Esophagus squamous epithelium (tissue), 4 donors: ENCODE data around the gene ZNF716.

Experiments
- CTCF ChIP-seq, 6 experiments: fragments of 450-650 bp in 4 of 6; fragments of 200-600 bp in 2 of 6; sonication (generic) in 2 of 6; IDR thresholded peaks; one replicate each; pipeline ENCODE4 v1.5.1; 2016 to 2019; ENCODE audit warnings: antibody characterized with exemption in 6 of 6, mild to moderate bottlenecking in 4 of 6, moderate library complexity in 4 of 6
- POLR2A ChIP-seq, 4 donors: fragments of 450-650 bp; IDR thresholded peaks; one replicate each; pipeline ENCODE4 v1.6.1; 2017; ENCODE audit warnings: antibody characterized with exemption in 4 of 4, mild to moderate bottlenecking in 4 of 4, moderate library complexity in 3 of 4

DNA sequence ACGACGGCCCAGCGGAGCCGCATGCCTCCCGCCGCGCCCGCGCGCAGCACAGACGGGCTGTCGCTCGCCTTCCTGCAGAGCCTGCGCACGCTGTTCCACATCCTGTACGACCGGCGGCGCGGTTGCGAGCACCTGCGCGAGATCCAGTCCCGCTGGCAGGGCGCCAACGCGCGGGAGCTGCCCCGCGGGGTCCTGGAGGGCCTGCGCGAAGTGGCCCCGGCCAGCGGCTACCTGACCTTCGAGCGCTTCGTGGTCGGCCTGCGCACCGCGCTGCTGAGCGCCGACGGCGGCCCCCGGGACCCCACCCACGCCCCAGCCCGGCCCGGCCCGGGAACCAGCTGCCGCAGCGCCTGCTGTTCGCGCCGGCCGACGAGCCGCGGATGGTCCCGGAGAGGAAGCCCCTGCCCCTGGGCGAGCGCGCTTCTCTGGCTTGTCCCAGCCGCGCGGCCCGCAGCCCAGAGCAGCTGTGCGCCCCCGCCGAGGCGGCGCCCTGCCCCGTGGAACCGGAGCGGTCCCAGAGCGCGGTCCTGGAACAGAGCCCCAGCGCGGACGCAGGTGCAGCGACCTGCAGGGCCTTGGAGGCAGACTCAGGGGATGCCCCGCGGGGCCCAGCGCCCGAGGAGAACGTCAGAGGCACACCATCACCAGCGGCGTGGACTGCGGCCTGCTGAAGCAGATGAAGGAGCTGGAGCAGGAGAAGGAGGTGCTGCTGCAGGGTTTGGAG lies 25.3 kb upstream of the ZNF716 start:
- TF ChIP-seq CTCF (IDR thresholded peaks at IDR 0.05) = no peak
- TF ChIP-seq POLR2A (IDR thresholded peaks at IDR 0.05) = no peak
